ENCODE measurements around the gene METTL25B.

METTL25B gene

DNA sequence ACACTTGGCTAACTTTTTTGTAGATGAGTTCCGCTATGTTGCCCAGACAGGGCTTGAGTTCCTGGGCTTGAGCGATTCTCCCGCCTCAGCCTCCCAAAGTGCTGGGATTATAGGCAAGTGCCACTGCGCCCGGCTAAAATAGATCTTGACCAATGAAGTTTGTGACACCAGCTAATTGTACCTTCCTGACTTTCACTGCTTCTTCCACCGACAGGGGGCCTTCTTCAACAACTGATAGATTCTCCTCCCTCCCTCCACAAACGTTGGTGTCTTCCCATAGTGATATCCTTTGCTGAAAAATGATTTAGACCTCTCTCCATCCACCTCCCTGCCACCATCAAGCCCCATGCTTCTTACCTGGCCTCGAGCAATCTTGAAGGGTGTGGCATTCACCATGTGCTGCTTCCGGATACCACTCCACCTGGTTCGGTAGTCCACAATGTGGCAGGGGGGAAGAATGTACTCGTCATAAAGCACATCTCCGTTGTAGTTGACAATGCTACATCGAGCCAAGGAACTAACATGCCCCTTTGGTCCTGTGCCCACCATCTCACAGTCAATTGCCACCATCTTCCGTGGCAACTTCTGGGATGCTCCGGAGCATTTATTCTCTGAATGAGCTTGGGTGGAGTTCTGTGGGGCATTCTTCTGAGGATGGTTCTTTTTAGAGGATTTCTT, 1.6 kb upstream of the METTL25B start:
- no peak for DNase-seq (ENCODE audit: low read depth)

DNA sequence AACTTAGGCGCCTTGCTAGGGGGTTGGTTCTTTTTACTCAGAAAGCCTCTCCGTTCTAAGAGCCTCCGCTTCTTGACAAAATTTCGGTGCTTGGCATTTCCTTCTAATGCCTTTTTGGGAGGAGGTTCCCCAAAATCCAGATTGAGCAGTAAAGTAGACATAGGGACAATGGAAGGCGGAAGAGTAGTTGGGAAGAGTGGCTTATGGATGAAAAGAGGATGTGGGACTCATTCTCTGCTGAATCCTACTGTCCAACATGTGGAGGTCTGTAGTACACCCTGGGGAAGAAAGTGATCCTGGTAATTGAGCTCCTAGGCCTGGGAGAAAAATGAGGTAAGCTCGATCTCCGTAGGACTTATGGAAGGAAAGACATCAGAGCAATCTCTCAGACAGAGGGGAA, 777 bp upstream of the METTL25B start:
- DNase-seq (ENCODE audit: low read depth), result no peak

DNA sequence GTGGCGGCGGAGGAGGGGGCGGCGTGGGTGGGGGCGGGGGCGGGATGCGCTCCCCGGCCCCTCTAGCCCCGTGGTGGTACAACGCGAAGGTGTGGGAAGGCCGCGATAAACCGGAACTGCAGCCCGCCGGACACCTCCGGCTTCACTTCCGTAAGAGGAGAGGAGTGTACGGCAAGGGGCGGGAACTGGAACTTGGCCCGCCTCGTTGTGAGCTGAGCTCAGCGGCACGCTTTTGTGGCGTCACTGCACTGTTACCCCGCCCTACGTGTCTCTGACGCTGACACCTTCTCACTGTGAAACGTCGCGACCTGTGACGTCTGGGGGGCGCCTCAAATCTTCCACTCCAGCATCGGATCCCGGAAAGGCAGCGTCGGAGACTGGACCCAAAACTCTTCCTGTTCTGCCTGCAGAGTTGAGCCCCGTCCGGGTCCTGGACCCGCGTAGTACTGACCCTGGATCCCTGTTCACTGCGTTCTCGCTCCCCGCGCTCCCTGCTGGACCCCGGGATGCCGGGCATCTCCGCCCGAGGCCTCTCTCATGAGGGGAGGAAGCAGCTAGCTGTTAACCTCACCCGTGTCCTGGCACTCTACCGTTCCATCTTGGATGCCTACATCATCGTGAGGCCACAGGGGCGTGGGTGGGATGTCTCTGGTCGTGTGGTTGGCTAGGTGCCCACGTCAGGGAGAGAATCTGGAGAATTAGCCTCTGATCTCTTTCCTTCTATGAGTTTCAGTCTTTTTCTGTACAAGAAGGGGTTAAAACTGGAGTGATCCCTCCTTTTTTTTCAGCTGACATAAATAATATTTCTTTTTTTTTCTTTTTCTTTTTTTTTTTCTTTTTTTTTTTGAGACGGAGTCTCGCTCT, 562 bp downstream of the METTL25B start, which contains the start of gene ISG20L2:
Gene ISG20L2, minus strand, starts transcription at position 168 of the 864 bp plus-strand sequence. CDS start 1,114 bp downstream, outside the sequence.
- peak; percentile 95 for DNase-seq (ENCODE audit: low read depth)

DNA sequence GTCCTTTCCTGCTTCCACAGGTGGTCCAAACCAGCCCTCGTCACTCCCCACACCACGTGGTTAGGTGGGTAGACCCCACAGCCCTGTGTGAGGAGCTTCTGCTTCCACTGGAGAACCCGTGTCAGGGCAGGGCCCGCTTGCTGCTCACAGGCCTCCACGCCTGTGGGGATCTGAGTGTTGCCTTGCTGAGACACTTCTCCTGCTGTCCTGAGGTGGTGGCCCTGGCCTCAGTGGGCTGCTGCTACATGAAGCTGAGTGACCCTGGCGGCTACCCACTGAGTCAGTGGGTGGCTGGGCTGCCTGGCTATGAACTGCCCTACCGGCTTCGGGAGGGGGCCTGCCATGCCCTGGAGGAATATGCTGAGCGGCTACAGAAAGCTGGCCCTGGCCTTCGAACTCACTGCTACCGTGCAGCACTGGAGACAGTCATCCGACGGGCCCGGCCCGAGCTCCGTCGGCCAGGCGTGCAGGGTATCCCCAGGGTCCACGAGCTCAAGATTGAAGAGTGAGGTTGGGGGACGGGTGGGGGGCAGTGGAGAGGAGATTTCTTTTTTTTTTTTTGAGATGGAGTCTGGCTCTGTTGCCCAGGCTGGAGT, 5.8 kb downstream of the METTL25B start:
- DNase-seq (ENCODE audit: low read depth), result no peak

DNA sequence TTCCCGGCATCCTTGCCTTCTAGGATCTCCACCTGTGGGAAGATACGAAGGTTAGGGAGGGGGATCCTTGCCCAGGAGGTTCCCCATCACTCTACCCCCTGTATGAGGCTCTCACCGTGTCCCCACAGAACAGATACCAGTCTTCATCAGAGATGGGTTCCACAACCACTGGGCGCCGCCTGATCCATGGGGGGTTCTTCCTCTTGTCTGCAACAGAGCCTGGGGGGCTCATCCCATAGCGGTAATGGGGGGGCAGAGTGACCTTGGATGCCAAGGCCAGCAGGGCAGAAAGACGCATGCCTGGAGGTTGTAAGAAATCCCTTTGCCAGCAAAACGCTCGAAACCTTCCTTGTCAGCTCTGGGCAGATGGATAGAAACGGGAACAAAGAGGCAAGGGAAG, 10.1 kb downstream of the METTL25B start:
- DNase-seq (ENCODE audit: low read depth), result no peak

DNA sequence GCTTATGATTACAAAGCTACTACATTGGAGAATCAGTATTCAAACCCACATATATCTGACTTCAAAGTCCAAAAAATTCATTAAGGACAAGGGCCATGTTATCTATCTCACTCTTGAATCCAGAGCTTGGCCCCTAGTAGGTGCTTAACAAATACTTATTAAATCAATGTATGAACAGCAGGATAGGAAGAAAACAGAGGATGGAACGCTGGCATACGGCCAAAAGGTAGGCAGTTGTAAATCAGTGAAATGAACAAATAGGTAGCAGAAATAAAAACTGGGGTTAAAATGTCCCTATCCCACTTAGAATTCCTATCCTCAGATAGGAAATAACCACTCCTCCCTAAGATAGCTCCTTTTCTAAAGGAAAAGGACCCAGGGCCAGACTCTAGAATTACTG, 10.6 kb downstream of the METTL25B start:
- no peak for DNase-seq (ENCODE audit: low read depth)

DNA sequence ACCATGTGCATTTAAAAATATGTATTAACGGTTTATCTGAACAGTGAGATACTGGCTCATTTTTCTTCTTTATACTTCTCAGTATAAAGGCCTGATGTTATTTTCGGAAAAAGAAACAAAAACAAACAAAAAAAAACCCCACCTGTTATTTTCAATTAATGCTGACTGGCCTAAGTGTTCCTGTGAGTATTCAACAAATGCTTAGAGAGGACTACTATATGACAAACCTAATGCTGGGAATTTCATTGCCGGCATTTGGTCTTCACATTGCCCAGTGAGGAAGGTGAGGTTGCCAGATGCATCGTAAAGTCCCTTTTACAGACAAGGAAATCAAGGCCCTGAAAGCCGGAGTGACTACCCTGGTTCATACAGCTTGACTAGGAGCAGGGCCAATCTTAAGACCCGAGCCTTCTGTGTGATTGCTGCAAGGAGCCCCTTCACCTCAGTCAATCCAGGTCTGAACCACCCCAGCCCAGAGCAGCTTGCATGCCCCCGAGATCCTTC, 12.0 kb downstream of the METTL25B start:
- DNase-seq (ENCODE audit: low read depth), result no peak

DNA sequence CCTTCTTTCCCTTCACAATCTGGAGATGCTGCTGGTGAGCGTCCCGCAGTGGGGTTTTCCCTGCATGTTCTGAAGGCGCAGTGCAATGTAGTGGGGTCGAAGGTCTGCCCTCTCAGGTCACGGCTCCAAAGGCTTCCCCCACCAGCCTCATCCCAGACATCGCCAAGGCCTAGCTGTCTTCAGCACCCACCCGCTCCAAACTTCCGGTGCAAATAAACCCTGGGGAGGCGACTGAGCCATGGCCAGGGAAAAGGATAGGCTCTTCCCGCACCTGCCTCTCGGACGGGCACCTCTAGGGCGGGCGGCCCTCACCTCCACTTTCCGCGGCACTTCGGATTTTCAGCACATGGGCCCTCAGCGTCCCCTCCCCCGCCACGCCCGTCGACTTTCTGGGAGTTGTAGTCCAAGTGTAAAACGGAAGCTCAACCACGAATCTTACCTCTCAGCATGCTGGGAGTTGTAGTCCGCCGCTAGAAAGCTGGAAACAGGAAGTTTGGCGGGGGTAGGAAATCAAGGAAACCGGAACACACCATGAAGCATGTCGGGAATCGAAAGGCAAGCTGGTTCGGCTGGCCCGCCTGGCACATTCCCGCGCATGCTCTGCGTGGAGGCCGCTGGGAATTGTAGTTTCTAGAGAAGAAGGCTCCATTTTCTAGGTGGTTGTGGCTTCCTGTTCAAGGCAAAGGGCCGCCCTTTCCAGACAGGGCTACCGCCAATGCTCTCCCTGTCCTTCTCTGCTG, 12.6 kb downstream of the METTL25B start, which contains the start of gene MRPL24:
Gene MRPL24, minus strand, starts transcription at position 348 of the 740 bp plus-strand sequence. CDS start 2,384 bp downstream, outside the sequence.
- peak; percentile 98 for DNase-seq (ENCODE audit: low read depth)

DNA sequence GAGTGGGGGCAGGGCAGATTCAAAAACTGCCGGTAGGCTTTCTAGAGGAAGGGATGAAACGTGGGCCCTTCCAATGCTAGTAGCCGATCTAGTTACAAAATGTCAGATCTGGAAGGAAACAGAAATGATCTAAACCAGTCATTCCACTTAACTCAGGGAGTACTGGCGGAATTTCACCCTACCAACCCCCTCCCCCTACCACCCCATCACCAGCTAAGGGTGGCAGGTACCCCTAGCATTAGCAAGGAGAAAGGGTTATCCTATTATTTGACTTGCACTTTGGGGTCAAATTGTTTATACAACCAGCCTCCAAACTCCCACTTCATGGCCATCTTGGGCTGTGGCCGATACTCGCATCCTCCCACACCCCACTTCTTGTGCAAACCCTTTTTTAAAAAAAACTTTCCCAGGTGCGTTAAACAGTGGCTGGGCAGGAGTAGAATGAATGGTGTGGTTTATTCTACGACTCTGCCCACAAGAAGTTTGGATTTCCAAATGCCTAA, 13.3 kb downstream of the METTL25B start:
- no peak for DNase-seq (ENCODE audit: low read depth)

DNA sequence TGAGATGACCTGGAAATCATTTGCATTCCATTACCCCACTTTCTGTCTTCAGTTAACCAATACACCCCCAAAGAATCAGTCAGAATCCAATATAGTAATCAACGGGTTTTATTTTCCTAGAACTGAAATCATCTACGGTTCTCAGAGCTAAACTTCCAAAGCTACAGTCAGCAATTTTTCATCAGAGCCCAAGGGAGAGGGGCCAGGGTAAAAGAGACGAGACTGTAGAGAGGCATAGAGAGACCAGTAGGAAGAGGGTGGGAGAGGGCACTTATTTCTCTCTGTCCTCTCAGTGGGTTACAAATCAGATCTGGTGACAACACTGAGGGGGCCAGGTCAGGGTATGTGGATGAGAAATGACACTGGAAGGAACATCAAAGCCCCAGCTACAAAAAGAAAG, 13.7 kb downstream of the METTL25B start:
- DNase-seq (ENCODE audit: low read depth), result no peak

DNA sequence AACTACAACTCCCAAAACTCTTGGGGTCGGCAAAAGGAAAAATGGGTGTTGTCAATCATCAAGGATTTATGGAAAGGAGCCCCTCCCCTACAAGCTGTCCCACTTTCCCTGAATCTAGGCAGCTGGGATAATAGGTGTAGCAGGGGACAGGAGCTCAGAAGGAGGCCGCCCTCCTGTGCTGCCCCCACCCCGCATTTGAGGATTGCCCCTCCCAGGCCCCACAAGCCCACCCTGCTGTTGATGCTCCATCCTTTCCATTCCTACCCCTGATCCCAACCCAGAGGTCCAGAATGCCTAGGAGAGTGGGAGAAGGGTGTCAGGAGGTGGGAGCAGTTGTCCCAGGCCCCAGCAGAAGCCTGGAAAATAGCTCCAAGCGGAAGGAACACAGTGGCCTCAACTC, 14.5 kb downstream of the METTL25B start:
- DNase-seq (ENCODE audit: low read depth), result no peak

DNA sequence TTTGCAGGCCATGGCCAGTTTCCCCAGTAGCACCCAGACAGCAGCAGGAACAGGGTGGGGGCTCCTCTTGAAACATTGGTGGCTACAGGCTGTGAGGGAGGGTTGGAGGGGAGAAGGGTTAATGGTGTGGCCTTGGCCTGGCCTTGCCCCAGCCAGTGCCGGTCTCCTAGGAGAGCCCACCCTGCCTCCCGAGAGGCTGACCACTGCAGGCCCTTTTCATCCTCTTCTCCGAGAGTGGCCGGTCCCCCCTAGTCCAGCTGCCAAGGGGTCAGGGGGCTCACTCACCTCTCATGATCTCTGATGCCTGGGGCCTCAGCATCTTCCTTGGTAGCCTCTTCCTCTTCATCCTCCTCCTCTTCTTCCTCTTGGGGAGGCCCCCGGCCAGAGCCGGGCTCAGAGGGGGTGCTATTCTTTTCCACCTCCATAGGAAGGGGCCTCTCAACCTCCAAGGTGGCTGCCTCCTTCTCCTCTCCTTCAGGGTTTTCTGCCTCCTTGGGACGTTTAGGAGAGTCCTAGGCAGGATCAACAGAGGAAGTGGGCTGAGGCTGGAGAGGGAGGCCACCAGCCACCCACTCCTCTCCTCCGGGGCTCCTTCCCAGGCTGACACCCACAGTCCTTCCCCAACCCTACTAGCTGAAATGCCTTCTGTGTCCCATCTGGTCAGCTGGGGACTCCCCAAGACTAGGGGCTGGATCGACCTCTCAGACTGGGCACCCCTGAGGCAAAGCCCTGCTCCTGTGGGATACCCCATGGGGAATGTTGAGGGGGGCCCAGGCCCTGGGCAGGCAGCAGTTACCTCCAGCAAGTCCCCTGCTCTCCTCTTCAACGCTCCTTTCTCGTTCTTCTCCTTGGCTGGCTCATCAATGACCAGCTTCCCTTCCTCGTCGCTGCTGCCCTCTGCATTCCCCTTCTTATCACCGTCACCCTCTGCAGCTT, 15.4 kb downstream of the METTL25B start:
- no peak for DNase-seq (ENCODE audit: low read depth)

DNA sequence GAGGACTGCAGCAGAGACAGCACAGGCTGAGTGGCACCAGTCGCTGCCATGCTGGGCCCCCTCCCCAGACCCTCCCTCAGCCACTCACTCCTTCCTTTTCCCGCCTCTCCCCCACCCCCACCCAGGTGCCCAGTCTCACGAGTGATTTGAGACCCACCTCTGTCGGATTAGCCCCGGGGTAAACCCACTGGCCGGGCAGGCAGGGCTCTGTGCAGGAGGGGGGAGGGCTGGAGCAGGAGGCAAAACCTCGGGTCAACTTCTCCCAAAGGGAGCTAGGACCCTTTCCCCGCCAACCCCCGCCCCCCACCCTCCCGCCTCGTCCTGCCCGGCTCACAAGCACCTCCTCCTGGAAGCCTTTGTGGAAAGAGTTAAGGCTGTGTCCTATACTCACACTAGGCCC, 16.1 kb downstream of the METTL25B start:
- no peak for DNase-seq (ENCODE audit: low read depth)

DNA sequence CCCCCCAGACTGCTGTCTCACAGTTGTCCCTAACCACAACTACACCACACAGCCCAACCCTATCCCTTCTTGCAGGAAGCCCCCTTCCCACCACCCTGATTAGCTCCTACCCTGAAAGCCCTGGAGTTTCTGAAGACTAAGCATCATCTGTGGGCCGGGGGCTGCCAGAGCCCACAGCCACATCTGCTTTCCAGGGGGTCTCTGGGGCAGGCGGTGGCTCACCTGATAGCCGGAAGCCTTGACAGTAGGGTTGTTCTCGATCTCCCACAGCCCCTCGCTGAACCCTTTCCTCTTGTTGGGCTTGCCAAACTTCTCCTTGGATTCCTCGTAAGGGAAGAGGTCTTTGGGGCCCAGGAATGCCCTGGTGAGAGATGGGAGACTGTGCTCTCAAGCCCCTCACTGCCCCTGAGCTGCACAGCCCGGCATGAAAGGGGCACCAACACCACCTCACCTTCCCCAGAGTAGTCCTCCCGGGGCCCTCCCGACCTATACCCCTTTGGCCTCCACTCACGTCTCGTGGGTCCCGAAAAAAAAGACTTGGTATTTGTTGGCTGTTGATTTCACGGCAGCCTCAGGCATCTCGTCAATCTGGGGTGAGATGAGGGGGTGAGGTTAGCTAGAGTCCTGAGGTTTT, 16.6 kb downstream of the METTL25B start:
- no peak for DNase-seq (ENCODE audit: low read depth)

DNA sequence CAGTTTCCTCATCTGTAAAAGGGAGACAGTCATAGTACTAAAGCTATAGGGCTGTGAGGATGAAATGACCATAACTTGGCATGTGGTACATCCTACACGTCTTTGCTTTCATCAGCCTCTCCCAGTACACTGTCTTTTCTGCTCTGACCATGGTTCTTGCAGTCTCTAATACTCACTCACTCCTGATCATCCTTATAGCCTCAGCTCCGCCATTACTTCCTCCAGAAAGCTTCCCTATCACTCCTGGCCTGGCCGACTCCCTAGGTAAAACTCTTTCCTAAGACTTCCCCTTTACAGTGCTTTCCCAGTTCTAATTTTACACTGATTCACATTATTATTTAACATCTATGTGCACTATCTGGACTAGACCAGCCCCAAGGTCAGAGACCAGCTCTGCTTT, 17.6 kb downstream of the METTL25B start:
- DNase-seq (ENCODE audit: low read depth), result no peak

DNA sequence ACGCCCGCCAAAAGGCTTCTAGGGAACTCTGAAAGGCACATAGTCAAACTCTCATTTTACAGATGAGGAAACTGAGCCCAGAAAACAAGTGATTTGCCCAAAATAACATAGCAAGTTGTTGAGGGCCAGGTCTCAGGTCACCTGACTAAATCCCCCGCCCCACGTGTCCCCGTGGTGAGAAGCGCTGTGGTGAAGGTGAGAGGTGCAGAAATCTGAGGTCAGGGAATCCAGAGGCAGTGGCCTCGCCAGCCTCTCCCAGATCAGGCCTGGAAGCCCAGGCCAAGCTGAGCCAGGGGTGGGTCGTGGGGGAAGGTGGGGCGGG, 18.1 kb downstream of the METTL25B start:
- DNase-seq (ENCODE audit: low read depth), result no peak

DNA sequence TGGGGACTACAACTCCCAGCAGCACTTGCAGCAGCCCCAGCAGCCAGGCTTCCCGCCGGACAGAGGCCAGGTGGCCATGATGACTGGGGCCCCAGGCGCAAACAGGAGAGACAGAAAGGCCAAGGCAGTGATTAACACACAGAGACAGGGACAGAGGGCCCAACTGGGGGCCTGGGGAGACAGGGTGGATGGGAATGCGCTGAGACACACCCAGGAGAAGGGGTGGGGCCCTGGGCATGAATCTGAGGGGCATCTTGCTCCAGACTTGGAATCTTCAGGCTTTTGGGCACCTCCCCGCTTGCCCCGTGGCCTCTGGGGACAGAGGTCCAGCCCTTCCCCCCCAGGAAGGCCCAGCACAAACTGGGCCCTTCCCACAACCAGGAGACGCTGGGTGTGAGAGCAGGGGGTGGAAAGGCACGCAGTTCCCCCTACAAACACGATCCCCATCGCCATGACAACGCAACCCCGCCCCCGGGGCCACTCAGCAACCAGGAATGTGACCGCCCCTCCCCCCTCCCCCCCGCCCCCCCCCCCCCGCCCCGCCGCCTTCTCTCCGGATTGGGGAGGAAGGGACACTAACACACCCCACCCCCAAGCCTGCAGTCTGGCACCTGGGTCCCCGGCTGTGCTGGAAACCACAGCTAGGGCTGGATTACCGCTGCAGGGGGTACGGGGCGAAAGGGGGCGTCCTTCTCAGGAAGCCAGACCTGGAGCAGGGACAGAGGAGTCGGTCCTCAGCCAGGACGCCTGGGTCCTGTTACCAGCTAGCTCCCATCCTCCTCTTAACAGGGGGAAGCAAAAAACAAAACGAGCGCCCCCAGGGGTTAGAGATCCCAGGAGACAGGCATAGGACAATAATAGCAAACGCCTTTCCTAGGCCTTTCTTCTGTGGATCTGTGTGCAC, 18.7 kb downstream of the METTL25B start:
- peak; percentile 60 for DNase-seq (ENCODE audit: low read depth)

DNA sequence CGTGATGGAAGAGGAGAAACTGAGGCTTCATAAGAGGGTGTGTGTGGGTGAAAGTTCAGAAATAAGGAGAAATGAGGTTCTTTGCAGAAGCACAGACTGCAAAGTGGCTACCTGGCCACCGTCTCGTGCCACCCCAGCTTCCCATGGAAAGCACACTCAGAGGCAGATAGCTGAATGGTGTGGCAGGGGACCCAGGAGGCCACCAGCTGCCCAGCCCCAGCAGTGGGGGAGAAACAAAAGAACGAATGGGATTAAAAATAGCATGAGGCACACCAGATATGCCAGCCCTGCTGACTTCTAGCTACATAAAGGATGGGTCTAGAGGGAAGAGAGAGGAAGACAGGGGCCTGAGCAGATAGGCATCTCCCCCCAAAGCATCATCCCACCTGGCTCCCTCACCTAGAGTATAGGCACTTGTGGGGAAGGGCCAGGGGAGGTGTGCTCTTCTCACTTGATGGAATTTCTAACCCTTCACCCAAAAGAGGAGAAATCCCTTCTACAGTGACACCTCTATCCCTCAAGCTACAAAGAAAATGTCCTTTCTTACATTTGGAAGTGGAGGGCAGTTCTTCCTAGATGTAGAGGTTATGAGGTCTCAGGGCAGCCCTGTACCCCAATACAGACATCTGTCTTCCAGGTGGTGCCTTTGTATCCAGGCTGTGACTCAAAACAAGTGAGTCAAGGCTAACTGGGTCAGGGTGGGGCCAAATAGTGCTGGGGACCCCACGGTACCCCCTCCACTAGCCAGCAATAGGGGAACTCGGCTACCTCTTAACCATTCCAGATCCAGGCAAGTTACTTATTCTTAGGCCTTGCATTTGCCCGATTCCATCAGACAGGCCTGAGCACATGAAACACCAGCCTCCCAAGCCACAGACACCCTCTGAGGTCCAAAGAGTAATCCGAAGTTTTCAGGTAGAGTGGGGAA, 19.7 kb downstream of the METTL25B start:
- no peak for DNase-seq (ENCODE audit: low read depth)
